SKM-1 treated with dmso at 0.1 percent for 144 hours (cell line): ENCODE data around the gene TYW1B.
"Not testable (repeated sequence)": the region's sequence is repeated elsewhere in the genome, so short reads cannot be mapped to it uniquely, and the experiment has no call there.

Experiments used
- DNase-seq: peaks from one replicate; lab custom pipeline; 2025; ENCODE audit not compliant: unreplicated experiment; lab: John Stamatoyannopoulos, UW

Gene TYW1B

DNA sequence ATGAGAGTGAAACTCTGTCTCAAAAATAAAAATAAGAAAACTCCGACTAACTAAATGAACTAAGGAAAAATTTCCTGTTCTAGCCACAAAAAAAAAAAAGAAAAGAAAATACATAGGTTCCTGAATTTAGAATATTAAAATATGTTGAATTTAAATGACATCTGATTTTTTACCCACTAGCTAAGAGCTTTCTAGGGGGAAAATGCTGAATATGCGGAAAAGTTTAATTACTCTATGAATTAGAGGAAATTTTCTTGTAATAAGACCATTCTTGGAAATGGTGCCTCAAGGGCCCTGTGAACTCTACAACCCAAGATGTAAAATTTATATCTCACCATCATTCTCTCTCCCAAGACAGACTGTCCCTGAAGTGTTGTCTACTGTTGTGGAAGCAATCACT is 250.9 kb downstream of the TYW1B start:
- DNase-seq = no peak

DNA sequence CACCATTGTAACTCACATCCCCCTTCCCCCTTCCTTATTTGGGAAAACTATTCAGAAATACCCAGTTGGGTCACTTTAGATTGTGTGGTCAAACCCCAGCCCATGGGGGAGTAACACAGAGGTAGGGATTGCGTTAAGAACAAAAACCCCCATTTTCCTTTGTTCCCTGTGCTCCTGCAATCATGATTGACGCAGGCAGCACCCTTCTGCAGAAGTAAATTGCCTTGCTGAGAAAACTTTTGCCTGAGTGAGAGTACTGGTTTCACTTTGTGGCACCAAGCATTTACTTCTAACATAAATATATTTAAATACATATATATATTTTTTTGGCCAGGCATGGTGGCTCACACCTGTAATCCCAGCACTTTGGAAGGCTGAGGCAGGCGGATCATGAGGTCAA is 266.0 kb downstream of the TYW1B start:
- not testable (repeated sequence) for DNase-seq

DNA sequence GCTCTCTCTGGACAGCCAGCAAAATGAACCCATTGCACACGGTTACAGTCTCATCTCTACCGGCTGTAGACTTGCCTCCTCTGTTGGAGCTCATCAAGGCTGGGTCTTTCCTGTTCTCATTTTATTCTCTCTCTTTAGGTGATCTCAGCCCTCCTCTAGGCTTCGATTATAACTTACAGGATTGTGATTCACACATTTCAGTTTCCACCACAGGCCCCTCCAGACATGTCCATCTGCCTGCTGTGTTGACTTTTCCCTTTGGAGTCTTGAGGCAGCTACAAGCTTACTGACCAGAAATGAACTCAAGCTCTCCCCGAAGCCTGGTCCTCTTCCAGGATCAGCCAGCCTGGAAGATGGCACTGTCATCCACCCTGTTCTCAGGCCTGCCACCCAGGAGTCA is 268.5 kb downstream of the TYW1B start:
- DNase-seq = not testable (repeated sequence)

DNA sequence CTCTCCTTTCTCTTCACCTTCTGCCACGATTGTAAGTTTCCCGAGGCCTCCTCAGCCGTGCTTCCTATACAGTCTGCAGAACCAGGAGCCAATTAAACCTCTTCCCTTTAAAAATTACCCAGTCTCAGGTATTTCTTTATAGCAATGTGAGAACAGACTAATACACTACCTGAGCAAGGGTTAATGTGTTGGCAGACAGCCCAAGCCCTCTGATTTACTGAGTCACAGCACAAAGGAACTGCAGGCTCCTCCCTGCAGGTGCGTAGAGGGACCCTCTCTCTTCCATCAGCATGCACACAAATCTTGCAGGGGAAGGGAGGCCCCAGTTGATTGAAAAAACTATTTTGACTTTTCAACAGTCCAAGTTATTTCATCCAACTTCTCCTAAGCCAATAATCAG is 271.3 kb downstream of the TYW1B start:
- DNase-seq = not testable (repeated sequence)

DNA sequence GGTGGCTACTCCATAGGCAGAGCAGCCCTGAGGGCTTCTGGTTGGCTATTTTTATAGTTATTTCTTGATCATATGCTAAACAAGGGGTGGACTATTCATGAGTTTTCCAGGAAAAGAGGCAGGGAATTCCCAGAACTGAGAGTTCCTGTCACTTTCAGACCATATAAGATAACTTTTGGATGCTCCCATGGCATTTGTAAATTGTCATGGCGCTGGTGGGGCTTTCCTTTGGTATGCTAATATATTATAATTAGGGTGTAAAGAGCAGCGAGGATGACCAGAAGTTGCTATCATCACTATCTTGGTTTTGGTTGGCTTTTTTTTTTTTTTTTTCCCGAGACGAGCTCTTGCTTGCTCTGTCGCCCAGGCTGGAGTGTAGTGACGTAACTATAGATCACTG is 272.8 kb downstream of the TYW1B start:
- DNase-seq = not testable (repeated sequence)

DNA sequence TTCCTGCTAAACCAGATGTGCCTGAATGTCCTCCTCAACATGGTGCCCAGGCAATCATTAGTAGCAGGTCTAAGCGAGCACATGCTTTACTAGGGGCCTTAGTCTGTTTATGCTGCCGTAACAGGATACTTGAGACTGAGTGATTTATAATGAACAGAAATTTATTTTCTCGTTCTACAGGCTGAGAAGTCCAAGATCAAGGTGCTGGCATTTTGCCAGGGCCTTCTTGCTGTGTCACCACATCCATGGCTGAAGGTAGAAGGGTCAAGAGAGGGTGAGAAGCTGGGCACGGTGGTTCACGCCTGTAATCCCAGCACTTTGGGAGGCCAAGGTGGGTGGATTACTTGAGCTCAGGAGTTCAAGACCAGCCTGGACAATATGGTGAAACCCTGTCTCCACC is 273.6 kb downstream of the TYW1B start:
- DNase-seq = not testable (repeated sequence)

DNA sequence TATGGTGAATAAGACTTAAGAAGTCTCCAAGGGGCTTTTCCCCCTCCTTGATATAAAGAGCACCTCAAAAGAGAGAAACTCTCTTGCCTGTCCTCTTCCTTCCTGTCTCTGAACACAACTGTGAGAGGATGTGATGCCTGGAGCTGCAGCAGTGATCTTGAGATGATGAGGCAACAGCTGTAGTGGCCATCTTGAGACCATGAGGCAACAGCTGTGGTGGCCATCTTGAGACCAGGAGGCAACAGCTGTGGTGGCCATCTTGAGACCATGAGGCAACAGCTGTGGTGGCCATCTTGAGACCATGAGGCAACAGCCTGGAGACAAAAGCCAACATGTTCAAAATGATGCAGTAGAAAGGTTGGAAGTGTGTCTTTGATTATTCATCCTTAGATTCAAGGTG is 277.5 kb downstream of the TYW1B start:
- DNase-seq = not testable (repeated sequence)

DNA sequence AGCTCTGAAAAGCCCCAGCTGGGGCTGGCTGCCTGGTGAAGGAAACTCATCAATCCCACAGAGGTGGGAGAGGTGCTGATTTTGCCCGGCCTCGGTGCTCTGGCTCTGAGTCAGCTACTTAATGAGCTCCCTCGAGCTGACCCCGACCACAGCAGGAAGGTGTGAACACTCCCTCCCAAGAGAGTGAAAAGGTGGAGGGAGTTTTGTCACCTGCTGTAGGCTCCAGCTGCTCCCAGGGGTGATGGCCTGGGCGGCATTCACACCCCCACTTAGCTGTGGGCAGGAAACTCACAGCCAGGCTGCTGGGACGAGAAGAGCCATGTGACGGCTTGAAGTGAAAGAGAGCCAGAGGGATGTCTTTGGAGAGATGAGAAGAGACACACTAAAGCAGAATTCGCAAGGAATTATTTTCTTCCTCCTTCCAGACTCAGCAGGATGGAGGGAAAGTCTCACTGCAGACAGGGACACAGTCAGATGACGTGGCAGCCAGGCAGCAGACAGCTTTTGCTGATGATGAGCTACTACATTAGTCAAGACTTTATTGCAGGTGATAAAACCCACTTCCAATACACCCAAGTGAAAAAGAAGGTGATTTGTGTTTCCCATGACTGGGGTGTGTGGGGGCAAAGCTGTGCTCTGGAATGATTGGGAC is 281.3 kb downstream of the TYW1B start:
- DNase-seq = not testable (repeated sequence)

DNA sequence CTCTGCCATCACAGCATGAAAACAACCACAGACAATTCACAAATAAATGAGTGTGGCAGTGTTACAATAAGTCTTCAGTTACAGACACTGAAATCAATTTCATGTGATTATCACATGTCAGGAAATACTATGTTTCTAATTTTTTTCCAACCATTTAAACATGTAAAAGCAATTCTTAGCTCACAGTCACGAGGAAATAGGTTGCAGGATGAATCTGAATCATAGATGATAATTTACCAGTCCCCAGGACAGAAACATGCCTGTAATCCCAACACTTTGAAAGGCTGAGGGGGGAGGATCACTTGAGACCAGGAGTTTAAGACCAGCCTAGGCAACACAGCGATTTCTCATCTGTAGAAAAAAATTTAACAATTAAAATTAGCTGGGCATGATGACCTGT is 283.5 kb downstream of the TYW1B start:
- not testable (repeated sequence) for DNase-seq

DNA sequence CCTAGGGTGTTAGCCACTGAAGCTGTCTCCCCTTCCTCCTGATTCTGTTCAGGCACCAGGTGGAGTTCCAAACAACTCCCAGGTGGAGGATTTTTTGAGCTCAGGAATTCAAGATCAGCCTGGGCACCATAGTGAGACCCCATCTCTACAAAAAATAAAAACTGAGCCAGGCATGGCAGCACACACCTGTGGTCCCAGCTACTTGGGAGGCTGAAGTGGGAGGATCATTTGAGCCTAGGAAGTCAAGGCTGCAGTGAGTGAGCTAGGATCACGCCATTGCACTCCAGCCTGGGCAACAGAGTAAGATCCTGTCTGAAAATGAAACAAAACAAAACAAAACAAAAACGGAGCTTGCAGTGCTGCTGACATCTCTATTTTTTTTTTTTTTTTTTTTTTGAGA is 287.1 kb downstream of the TYW1B start:
- no peak for DNase-seq

DNA sequence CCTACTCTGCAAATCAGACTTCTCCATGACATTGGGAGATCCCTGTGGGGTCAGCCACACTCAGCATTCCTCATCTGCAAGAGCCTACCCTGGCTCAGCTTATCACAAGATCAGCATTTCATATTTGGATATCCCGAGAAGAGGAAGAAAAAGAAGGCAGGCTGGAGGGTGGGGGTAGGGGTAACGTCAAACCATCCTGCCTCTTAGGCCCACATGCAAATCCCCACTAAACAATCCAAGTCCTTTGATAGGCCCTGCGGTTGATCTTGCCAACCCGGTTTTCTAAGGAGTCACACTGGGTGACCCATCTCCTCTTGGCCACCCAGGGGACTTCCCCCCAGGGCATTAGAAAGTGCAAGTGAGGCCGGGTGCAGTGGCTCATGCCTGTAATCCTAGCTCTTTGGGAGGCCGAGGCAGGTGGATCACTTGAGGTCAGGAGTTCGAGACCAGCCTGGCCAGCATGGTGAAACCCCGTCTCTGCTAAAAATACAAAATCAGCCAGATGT is 287.8 kb downstream of the TYW1B start:
- DNase-seq = no peak

DNA sequence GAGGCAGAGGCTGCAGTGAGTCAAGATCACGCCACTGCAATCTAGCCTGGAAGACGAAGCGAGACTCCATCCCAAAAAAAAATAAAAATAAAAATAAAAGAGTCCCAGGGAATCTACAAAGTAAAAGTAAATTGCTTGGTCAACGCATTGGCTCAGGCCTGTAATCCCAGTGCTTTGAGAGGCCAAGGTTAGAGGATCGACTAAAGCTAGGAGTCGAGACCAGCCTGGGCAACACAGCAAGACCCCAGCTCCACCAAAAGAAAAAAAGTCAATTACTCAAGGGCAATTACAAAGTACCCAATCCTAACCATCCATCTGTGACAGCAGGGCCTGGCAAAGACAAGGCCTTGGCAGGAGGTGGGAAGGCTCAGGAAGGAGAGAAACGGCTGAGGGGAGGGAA is 288.3 kb downstream of the TYW1B start:
- DNase-seq = no peak

DNA sequence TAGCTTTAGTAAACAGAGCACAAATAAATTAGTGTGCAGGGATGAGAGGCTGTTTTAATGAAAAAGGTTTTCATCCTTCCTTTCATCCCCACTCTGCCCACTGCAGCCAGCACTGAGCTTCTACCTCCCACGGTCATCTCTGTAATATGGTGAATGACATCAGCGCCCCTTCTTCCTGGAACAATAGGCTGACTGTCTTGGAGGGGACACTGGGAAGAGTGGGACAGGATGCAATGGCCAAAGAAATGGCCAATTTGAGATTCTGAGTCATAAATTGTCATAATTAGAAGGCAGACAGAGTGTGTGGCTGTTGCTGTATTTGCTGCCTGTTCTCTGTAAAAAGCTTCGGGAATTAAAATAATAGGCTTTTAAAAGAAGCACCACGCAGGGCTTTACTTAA is 289.1 kb downstream of the TYW1B start:
- no peak for DNase-seq

DNA sequence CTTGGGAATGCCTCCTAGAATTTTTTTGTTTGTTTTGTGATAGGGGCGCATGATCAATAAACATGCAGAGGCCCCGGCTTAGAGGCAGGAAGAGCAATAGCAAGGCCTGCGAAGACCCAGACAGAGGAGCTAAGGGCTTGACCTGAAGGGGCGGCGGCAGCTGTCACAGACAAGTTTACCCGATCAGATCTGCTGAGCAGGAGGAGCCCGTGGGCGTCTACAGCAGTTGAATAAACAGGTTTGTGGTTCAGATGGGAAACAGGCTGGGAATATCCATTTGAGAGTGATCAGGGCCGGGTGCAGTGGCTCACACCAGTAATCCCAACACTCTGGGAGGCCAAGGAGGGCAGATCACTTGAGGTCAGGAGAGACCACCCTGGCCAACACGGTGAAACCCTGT is 289.9 kb downstream of the TYW1B start:
- DNase-seq = no peak

DNA sequence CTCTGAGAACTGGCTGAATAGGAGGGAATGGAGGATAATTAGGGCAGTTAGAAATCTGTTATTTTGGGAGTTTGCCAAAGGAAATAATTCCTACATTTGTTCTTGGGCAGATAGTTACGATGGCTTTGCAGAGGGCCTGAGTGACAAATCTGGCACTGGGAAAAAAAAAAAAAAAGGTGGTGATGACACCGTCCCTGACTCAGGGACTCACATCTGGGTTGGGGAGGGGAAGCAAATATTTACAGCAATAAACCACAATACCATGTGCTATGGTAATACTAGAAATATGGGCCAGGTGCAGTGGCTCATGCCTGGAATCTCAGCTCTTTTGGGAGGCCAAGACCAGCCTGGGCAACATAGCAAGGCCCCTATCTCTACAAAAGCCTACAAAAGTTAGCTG is 292.0 kb downstream of the TYW1B start:
- DNase-seq = not testable (repeated sequence)

DNA sequence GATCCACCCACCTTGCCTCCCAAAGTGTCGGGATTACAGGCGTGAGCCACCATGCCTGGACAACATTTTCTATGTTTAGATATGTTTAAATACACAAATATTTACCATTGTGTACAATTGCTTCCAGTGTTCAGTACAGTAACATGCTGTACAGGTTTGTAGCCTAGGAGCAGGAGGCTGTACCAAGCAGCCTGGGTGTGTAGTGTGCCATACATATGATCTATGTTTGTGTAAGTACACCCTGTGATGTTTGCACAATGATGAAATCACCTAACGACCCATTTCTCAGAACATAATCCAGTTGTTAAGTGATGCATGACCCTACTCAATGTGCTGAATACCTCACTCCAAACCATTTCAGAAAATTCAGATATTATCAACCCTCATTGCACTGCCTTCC is 297.0 kb downstream of the TYW1B start:
- DNase-seq = not testable (repeated sequence)
